Mucosa of descending colon (tissue), 3 donors: ENCODE data around the gene IGSF9B. TPM values are rescaled to one million over a fixed set of nuclear protein-coding genes. Genes with fewer than 3 reads are reported as not detected.
A peak's percentile ranks its signal among the peaks of the same experiment; 100 is the strongest.

Experiments used
- ATAC-seq: fragments of 200-7000 bp; cut with Tn5 transposase; one replicate; pipeline ENCODE4 v1.9.1; 2020; ENCODE audit warnings: mild to moderate bottlenecking, moderate library complexity
- DNase-seq, 3 donors: peaks; one replicate each; pipeline ENCODE4 v3.0.0-alpha.2; 2020
- H3K36me3 ChIP-seq: fragments of 200-600 bp; one replicate; pipeline ENCODE4 v1.8.0; 2021; ENCODE audit warnings: low read depth, mild to moderate bottlenecking
- H3K4me1 ChIP-seq: fragments of 200-600 bp; one replicate; pipeline ENCODE4 v1.8.0; 2021; ENCODE audit warnings: low read depth, mild to moderate bottlenecking
- H3K4me3 ChIP-seq: fragments of 200-600 bp; one replicate; pipeline ENCODE4 v1.8.0; 2021; ENCODE audit warnings: mild to moderate bottlenecking
- H3K9me3 ChIP-seq: fragments of 200-600 bp; one replicate; pipeline ENCODE4 v1.8.0; 2021; ENCODE audit warnings: mild to moderate bottlenecking
- CTCF ChIP-seq: fragments of 200-600 bp; IDR thresholded peaks from one replicate; pipeline ENCODE4 v1.8.0; 2022; ENCODE audit warnings: antibody characterized with exemption, mild to moderate bottlenecking
- intact Hi-C, 2 donors: fragments of 100-400 bp; cut with DNase I in 1 of 2; cut with micrococcal nuclease in 1 of 2; formaldehyde crosslinking; loops; one replicate each; pipeline versions ENCODE4 v1.11.0 to v1.11.1; 2022; cut with DNase I, micrococcal nuclease
- total RNA-seq, 3 donors: library from RNA; stranded (reverse); fragmentation: NEBNext Ultra II Directional in 2 of 3; extraction: Animal tissue kit (Norgen Biotek cat#: 25700) in 2 of 3; gene quantifications; one replicate each; pipeline versions ENCODE4 v1.2.1 to v1.2.4, GENCODE V29; 2021 to 2023
- donor health status: DM: no; HTN: no; CAD: no; lungs with moderate emphysema.
- donor health status: DM: no; HTN: no; CAD: no.
- donor health status: DM: no; HTN: yes; CAD: no.

Gene IGSF9B
- total RNA-seq, 3 donors from 2014 or later: 5.2 to 42.6 (median 5.8) TPM

- no peak for TF ChIP-seq CTCF
- ATAC-seq (no peak), DNase-seq (peak in 1 of 3 donors; percentile 44)
- Histone ChIP-seq H3K36me3 (no peaks in the 10 kb centered on the region), H3K9me3 (no peaks in the 10 kb centered on the region), H3K4me3 (no peak overlapping the region), H3K4me1 (peaks cover 6% of the 10 kb centered on the region)
- intact Hi-C loops: no loop called here
These were observed 26.6 kb downstream of the IGSF9B start for GRCh38 chr11:133930053-133930766.

- intact Hi-C loops: loop anchor here in 1 of 2 donors (5.0 kb wide), 1 partner anchor 213 kb away; no protein-coding TSS in a partner anchor
- H3K4me3 ChIP-seq: no peak overlapping the region
- ATAC-seq (no peak), DNase-seq (peak in 1 of 3 donors; percentile 31)
- TF ChIP-seq CTCF: no peak
- H3K36me3 ChIP-seq: no peaks in the 10 kb centered on the region
- peaks cover 6% of the 10 kb centered on the region for H3K4me1 ChIP-seq
- H3K9me3 ChIP-seq: no peaks in the 10 kb centered on the region
These were observed 27.2 kb downstream of the IGSF9B start for GRCh38 chr11:133929401-133930052.

- DNase-seq (peak in 2 of 3 donors; percentile 27 to 60), ATAC-seq (peak; percentile 65)
These were observed 28.1 kb downstream of the IGSF9B start for GRCh38 chr11:133928628-133929059.

GRCh38 chr11:133927690-133928627 lies 28.8 kb downstream of the IGSF9B start:
- intact Hi-C loops: loop anchor here (2.0 to 5.0 kb wide), 2 partner anchors 211 to 214 kb away; no protein-coding TSS in a partner anchor
- no peaks in the 10 kb centered on the region for H3K36me3 ChIP-seq
- H3K4me3 ChIP-seq: no peak overlapping the region
- ATAC-seq (peak; percentile 91), DNase-seq (peak; percentile 66 to 87 (median 76))
- no peaks in the 10 kb centered on the region for H3K9me3 ChIP-seq
- peaks cover 6% of the 10 kb centered on the region for H3K4me1 ChIP-seq
- TF ChIP-seq CTCF: peak; percentile 82

More at GRCh38 chr11:133928628-133929059, 28.1 kb downstream of the IGSF9B start:
- Histone ChIP-seq H3K36me3 (no peaks in the 10 kb centered on the region), H3K4me3 (no peak overlapping the region), H3K4me1 (peaks cover 6% of the 10 kb centered on the region), H3K9me3 (no peaks in the 10 kb centered on the region)
- intact Hi-C loops: loop anchor here in 1 of 2 donors (5.0 kb wide), 1 partner anchor 214 kb away; no protein-coding TSS in a partner anchor
- no peak for TF ChIP-seq CTCF
